A549 (cell line): Measurements from ENCODE around the gene SLC14A1. TPM values are rescaled to one million over a fixed set of nuclear protein-coding genes. Genes with fewer than 3 reads are reported as not detected.

Experiments
- ATAC-seq, 2 experiments: fragments of 200-7000 bp in 1 of 2; fragments of >200 bp in 1 of 2; cut with Nextera tagmentation in 1 of 2; cut with Tn5 transposase in 1 of 2; 3 replicates each; pipeline versions ENCODE4 v1.8.0 to v1.9.1; 2018 to 2020; ENCODE audit warnings: mild to moderate bottlenecking in 1 of 2, moderate library complexity in 1 of 2
- CTCF ChIA-PET: fragments of 300-600 bp; sonication (Branson Sonifier 250); formaldehyde crosslinking; extraction: SDS; loops from one replicate; lab custom pipeline; 2021; ENCODE audit warnings: antibody characterized with exemption, inconsistent platforms; lab: Yijun Ruan, JAX
- POLR2A ChIA-PET: fragments of 350-600 bp; formaldehyde crosslinking; extraction: SDS; loops from one replicate; lab custom pipeline; 2021; ENCODE audit warnings: antibody characterized with exemption, inconsistent platforms; lab: Yijun Ruan, JAX
- DNase-seq, 2 experiments: peaks; one replicate each; pipeline versions ENCODE4 v3.0.0 to v3.0.0-alpha.2; 2011 to 2016; ENCODE audit warnings: low read depth in 1 of 2, low spot score in 1 of 2
- FAIRE-seq: peaks from 2 replicates; lab custom pipeline; 2011; peaks lifted over from hg19 to GRCh38; lab: Jason Lieb, UNC
- H3K27ac ChIP-seq, 2 experiments: fragments of >200 bp; sonication (Bioruptor Twin); formaldehyde crosslinking; 3 replicates each; pipeline ENCODE4 v1.5.1; 2016 to 2017
- H3K4me1 ChIP-seq: fragments of >200 bp; sonication (Bioruptor Twin); formaldehyde crosslinking; 3 replicates; pipeline ENCODE4 v1.6.1; 2016
- H3K4me2 ChIP-seq: fragments of >200 bp; sonication (Bioruptor Twin); formaldehyde crosslinking; 3 replicates; pipeline ENCODE4 v1.6.1; 2016
- H3K4me3 ChIP-seq: fragments of >200 bp; sonication (Bioruptor Twin); formaldehyde crosslinking; 3 replicates; pipeline ENCODE4 v1.5.1; 2016
- H3K9me3 ChIP-seq: fragments of >200 bp; sonication (Bioruptor Twin); formaldehyde crosslinking; 3 replicates; pipeline ENCODE4 v1.6.1; 2016
- CBX2 ChIP-seq: fragments of 200-600 bp; sonication (generic); IDR thresholded peaks from 2 replicates; pipeline ENCODE4 v1.6.1; 2016; ENCODE audit warnings: low read depth, mild to moderate bottlenecking, borderline replicate concordance
- CEBPB ChIP-seq, 2 experiments: fragments of >200 bp in 1 of 2; sonication (Bioruptor Twin) in 1 of 2; formaldehyde crosslinking in 1 of 2; IDR thresholded peaks; 2 replicates each; pipeline ENCODE4 v1.6.1; 2012 to 2016
- ESRRA ChIP-seq: fragments of 150-350 bp; IDR thresholded peaks from 2 replicates; pipeline ENCODE4 v1.6.1; 2014; ENCODE audit warnings: mild to moderate bottlenecking, low read length, borderline replicate concordance
- FOSB ChIP-seq: fragments of 250-450 bp; sonication (Bioruptor Pico); IDR thresholded peaks from 2 replicates; pipeline ENCODE4 v1.5.0; 2020; ENCODE audit warnings: mild to moderate bottlenecking, moderate library complexity
- GATA3 ChIP-seq: IDR thresholded peaks from 2 replicates; pipeline ENCODE4 v1.6.1; 2012; ENCODE audit warnings: borderline replicate concordance
- HEYL ChIP-seq: fragments of 250-450 bp; sonication (Bioruptor Pico); IDR thresholded peaks from 2 replicates; pipeline ENCODE4 v1.8.0; 2021; ENCODE audit warnings: mild to moderate bottlenecking, moderate library complexity
- HOXA7 ChIP-seq: fragments of 250-450 bp; sonication (Bioruptor Pico); IDR thresholded peaks from 2 replicates; pipeline ENCODE4 v1.5.0; 2020; ENCODE audit warnings: mild to moderate bottlenecking, moderate library complexity
- HOXB5 ChIP-seq: fragments of 250-450 bp; sonication (Bioruptor Pico); IDR thresholded peaks from 2 replicates; pipeline ENCODE4 v1.5.0; 2020; ENCODE audit warnings: mild to moderate bottlenecking, moderate library complexity
- JUNB ChIP-seq: fragments of >200 bp; sonication (Bioruptor Twin); formaldehyde crosslinking; IDR thresholded peaks from 2 replicates; pipeline ENCODE4 v1.6.1; 2016
- KDM1A ChIP-seq: fragments of 200-600 bp; sonication (generic); IDR thresholded peaks from 2 replicates; pipeline ENCODE4 v1.6.1; 2016; ENCODE audit warnings: low read depth, mild to moderate bottlenecking
- MAFK ChIP-seq: fragments of 450-650 bp; IDR thresholded peaks from 2 replicates; pipeline ENCODE4 v1.6.1; 2014; ENCODE audit not compliant: partially characterized antibody
- MAX ChIP-seq: IDR thresholded peaks from 2 replicates; pipeline ENCODE4 v1.6.1; 2012
- NFE2L2 ChIP-seq: fragments of 150-350 bp; conservative IDR thresholded peaks from 2 replicates; pipeline ENCODE4 v1.6.1; 2014; ENCODE audit warnings: low read length
- NR3C1 ChIP-seq: fragments of >200 bp; sonication (Bioruptor Twin); formaldehyde crosslinking; IDR thresholded peaks from 3 replicates; pipeline ENCODE4 v1.6.1; 2017
- RARB ChIP-seq: fragments of 250-450 bp; sonication (Bioruptor Pico); IDR thresholded peaks from 2 replicates; pipeline ENCODE4 v1.8.0; 2021; ENCODE audit warnings: mild to moderate bottlenecking, moderate library complexity
- RCOR1 ChIP-seq: fragments of 150-350 bp; IDR thresholded peaks from 2 replicates; pipeline ENCODE4 v1.6.1; 2014; ENCODE audit warnings: antibody characterized with exemption, low read length, low read depth
- RFX5 ChIP-seq: fragments of 450-650 bp; IDR thresholded peaks from 2 replicates; pipeline ENCODE4 v1.7.1; 2014; ENCODE audit warnings: antibody characterized with exemption, mild to moderate bottlenecking, moderate library complexity
- RNF2 ChIP-seq: fragments of 200-600 bp; sonication (generic); IDR thresholded peaks from 2 replicates; pipeline ENCODE4 v1.6.1; 2016; ENCODE audit warnings: low read depth, mild to moderate bottlenecking, antibody characterized with exemption, moderate library complexity, borderline replicate concordance
- SREBF2 ChIP-seq: fragments of 450-650 bp; IDR thresholded peaks from 2 replicates; pipeline ENCODE4 v1.6.1; 2014; ENCODE audit warnings: mild to moderate bottlenecking, moderate library complexity
- TP53 ChIP-seq: fragments of 250-450 bp; sonication (Bioruptor Pico); IDR thresholded peaks from 2 replicates; pipeline ENCODE4 v1.5.0; 2021; ENCODE audit warnings: mild to moderate bottlenecking, moderate library complexity
- ZFP36 ChIP-seq: fragments of 450-650 bp; IDR thresholded peaks from 2 replicates; pipeline ENCODE4 v1.6.1; 2014; ENCODE audit warnings: borderline replicate concordance; ENCODE audit not compliant: partially characterized antibody
- WGBS: methylation state at CpG from one replicate; pipeline ENCODE4 v1.1.6; 2017; ENCODE audit errors: missing lambda C conversion rate; 5-methylcytosine and 5-hydroxymethylcytosine counted together
- polyA plus RNA-seq, 4 experiments: library from polyadenylated mRNA; depleted of rRNA in 3 of 4; stranded (reverse); fragments of >200 nt; fragmentation: RNase III in 1 of 4; extraction: RNeasy Plus Mini Kit Qiagen cat#74134 plus additional on column Dnase treatment in 1 of 4; gene quantifications; 2 replicates in 3 of 4; 3 replicates in 1 of 4; pipeline ENCODE4 v1.2.3, GENCODE V29; 2011 to 2017
- TF ChIP-seq, protein P1 (sequence below): fragments of 200-600 bp; sonication (generic); IDR thresholded peaks from 2 replicates; pipeline ENCODE4 v1.6.1; 2016; ENCODE audit warnings: antibody characterized with exemption, mild to moderate bottlenecking, moderate library complexity
- TF ChIP-seq, protein P2 (sequence below): IDR thresholded peaks from 2 replicates; pipeline ENCODE4 v1.6.1; 2012; ENCODE audit warnings: low read depth, borderline replicate concordance

SLC14A1 gene
- polyA plus RNA-seq, 2 of the 4 experiments (the other 2 are of a cell fraction) = 0.23 TPM; not detected in 1

GRCh38 chr18:45775743-45776142, 51.8 kb downstream of the SLC14A1 start (continued):
- TF ChIP-seq, protein P1, sequence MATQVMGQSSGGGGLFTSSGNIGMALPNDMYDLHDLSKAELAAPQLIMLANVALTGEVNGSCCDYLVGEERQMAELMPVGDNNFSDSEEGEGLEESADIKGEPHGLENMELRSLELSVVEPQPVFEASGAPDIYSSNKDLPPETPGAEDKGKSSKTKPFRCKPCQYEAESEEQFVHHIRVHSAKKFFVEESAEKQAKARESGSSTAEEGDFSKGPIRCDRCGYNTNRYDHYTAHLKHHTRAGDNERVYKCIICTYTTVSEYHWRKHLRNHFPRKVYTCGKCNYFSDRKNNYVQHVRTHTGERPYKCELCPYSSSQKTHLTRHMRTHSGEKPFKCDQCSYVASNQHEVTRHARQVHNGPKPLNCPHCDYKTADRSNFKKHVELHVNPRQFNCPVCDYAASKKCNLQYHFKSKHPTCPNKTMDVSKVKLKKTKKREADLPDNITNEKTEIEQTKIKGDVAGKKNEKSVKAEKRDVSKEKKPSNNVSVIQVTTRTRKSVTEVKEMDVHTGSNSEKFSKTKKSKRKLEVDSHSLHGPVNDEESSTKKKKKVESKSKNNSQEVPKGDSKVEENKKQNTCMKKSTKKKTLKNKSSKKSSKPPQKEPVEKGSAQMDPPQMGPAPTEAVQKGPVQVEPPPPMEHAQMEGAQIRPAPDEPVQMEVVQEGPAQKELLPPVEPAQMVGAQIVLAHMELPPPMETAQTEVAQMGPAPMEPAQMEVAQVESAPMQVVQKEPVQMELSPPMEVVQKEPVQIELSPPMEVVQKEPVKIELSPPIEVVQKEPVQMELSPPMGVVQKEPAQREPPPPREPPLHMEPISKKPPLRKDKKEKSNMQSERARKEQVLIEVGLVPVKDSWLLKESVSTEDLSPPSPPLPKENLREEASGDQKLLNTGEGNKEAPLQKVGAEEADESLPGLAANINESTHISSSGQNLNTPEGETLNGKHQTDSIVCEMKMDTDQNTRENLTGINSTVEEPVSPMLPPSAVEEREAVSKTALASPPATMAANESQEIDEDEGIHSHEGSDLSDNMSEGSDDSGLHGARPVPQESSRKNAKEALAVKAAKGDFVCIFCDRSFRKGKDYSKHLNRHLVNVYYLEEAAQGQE = no peak
- no peak for TF ChIP-seq RFX5
- no peak for TF ChIP-seq ESRRA

DNA sequence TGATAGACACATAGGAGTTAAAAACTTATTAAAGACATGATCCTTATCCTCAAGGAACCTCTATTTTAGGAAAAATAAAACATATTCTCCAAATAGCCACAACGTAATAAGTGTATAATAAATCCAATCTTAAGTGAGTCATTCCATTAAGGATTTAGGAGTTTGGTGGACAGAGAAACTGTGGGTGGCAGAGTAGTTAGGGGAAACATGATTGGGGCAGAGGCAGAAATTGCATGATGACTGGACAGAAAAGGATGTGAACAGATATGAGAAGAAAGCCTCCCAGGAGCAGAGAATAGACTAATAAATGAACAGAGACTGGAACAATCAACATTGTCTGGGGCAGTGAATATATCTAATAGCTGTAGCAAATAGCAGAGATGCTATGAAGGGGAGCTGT, 53.4 kb downstream of the SLC14A1 start:
- Histone ChIP-seq H3K4me1 (no peaks in the 10 kb centered on the region; the same call in 2 of the 3 replicates), H3K4me3 (no peak overlapping the region), H3K27ac (no peak overlapping the region), H3K9me3 (no peaks in the 10 kb centered on the region)
- FAIRE-seq (no peak), ATAC-seq (no peak), DNase-seq (no peak)
- WGBS = 31% methylated on average over 1 of the region's 1 CpG
- ChIA-PET CTCF (interaction anchor here (1.2 to 2.3 kb wide), 4 partner anchors 11 to 24 kb away, joined by 3 to 5 read pairs (median 4); no protein-coding TSS in a partner anchor), POLR2A (no interaction called here)
- no peak for TF ChIP-seq FOSB
- no peak for TF ChIP-seq HOXB5
- peak; percentile 8 for TF ChIP-seq MAFK
- TF ChIP-seq NFE2L2 = no peak
- TF ChIP-seq, protein P2, sequence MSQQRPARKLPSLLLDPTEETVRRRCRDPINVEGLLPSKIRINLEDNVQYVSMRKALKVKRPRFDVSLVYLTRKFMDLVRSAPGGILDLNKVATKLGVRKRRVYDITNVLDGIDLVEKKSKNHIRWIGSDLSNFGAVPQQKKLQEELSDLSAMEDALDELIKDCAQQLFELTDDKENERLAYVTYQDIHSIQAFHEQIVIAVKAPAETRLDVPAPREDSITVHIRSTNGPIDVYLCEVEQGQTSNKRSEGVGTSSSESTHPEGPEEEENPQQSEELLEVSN = no peak
- TF ChIP-seq, all 56 proteins: peak for 1
- no peak overlapping the region for H3K4me2 ChIP-seq

DNA sequence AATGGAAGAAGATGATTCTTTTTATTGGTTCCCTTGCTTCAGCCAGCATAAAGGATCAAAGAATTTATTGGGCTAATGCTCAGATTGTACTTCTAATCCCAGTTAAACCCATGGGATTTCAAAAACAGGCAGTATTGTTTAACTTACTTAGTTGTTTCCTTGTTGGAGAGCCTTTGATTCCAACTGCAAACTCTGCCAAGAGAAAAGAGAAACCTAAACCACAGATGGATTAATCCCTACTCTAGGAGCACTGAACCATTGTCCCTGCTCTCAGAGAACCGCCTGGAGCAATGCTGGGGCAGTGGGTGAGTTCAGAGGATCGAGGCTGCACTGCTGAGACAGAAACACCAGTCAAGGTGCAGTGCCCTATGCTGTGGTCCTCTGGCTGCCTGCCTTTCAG, 56.6 kb downstream of the SLC14A1 start:
- no peaks in the 10 kb centered on the region for H3K9me3 ChIP-seq
- no peak for ATAC-seq
- no peak overlapping the region for H3K4me3 ChIP-seq
- TF ChIP-seq HOXA7 (CRISPR knock-in tag) = no peak
- TF ChIP-seq RARB (CRISPR knock-in tag) = no peak
- TF ChIP-seq ZFP36 = no peak
- TF ChIP-seq, all 56 proteins: peak for 0
- H3K27ac ChIP-seq = no peak overlapping the region
- 20% methylated on average over 2 of the region's 2 CpGs for WGBS
- no peak overlapping the region for H3K4me2 ChIP-seq
- peaks cover 14% of the 10 kb centered on the region; the same call in 2 of the 3 replicates for H3K4me1 ChIP-seq
- no peak for DNase-seq
- FAIRE-seq = no peak
- CTCF ChIA-PET = interaction anchor here (0.5 to 1.5 kb wide), 3 partner anchors 25 to 274 kb away, joined by 3 read pairs; no protein-coding TSS in a partner anchor
- POLR2A ChIA-PET = no interaction called here

GRCh38 chr18:45782662-45783061, 58.7 kb downstream of the SLC14A1 start:
- WGBS = no CpG with 5 or more reads among the region's 1 CpG
- POLR2A ChIA-PET = no interaction called here
- peaks cover 14% of the 10 kb centered on the region; the same call in 2 of the 3 replicates for H3K4me1 ChIP-seq
- H3K4me2 ChIP-seq = no peak overlapping the region
- H3K9me3 ChIP-seq = no peaks in the 10 kb centered on the region
- CTCF ChIA-PET = no interaction called here
- FAIRE-seq = no peak
- ATAC-seq = no peak
- no peak for DNase-seq
- TF ChIP-seq MAX (no peak), CBX2 (no peak), RNF2 (no peak), RFX5 (no peak), CEBPB (IDR thresholded peaks at IDR 0.05) (no peak), GATA3 (no peak), ZFP36 (no peak), RARB (CRISPR knock-in tag) (no peak), MAFK (no peak), SREBF2 (no peak), JUNB (no peak), TP53 (CRISPR knock-in tag) (no peak), HEYL (no peak), NR3C1 (no peak), RCOR1 (no peak), KDM1A (no peak)
- TF ChIP-seq, protein P1 = no peak
- H3K4me3 ChIP-seq = no peak overlapping the region
- peak overlapping the region; percentile 14 to 62; a peak in 2 of 6 replicates for H3K27ac ChIP-seq
